ENCODE results near the gene ELP5.

Gene ELP5

GRCh38 chr17:7221278-7222092 lies 30.5 kb upstream of the ELP5 start:
- Mint-ChIP-seq H3K9me3 (no peaks in the 10 kb centered on the region), H3K27me3 (no peaks in the 10 kb centered on the region), H3K4me1 (ENCODE audit: low read depth in 2 of 2) (peaks cover 16 to 28% of the 10 kb centered on the region in 2 donors), H3K4me3 (peak overlapping the region; percentile 84 to 86), H3K36me3 (ENCODE audit: insufficient read depth) (peaks cover 7% of the 10 kb centered on the region), H3K27ac (peak overlapping the region; percentile 87 to 93)
- no peak for DNase-seq
- no peak for ATAC-seq (replicated peaks)

DNA sequence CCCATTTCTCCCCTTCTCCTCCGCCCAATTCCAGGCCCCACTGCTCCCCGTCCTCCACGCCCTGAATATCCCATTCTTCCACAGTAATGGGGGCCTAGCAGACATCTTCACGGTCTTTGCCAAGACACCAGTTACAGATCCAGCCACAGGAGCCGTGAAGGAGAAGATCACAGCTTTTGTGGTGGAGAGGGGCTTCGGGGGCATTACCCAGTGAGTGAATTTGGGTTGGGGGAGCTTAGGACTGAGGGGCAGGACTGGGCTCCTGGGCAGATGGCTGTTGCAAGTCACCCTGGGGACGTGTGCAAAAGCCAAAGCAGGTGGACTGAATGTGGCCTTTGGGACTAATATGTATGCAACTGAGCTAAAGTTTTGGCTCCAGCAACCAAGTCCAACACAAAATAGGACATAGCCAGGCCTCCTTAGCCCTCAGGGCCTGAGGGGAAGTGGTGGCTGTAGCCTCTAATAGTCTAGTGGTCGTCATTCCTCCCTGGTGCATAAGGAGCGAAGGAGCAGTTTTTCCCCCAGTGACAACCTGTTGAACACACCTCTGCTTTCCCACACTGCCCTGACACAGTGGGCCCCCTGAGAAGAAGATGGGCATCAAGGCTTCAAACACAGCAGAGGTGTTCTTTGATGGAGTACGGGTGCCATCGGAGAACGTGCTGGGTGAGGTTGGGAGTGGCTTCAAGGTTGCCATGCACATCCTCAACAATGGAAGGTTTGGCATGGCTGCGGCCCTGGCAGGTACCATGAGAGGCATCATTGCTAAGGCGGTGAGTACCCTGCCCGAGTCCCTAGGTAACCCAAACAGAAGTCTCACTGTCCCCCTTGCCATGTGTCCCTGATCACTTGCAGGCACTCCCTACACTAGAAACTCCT lies 29.7 kb upstream of the ELP5 start:
- Mint-ChIP-seq H3K9me3 (no peaks in the 10 kb centered on the region), H3K27ac (peak overlapping the region in 1 of 2 donors; percentile 93)

DNA sequence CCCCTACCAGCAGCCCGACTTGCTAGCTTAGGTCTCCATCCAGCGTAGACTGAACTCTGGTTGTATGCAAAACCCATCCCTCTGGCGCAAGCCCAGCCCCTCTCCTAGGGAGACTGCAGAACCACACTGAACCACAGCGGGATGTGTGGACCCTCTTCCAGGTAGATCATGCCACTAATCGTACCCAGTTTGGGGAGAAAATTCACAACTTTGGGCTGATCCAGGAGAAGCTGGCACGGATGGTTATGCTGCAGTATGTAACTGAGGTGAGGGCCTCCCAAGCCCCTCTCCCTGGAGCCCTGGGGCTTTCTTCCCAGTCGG lies 29.1 kb upstream of the ELP5 start:
- Mint-ChIP-seq H3K27ac (peak overlapping the region in 1 of 2 donors; percentile 15), H3K36me3 (ENCODE audit: insufficient read depth) (peaks cover 12% of the 10 kb centered on the region), H3K4me3 (no peak overlapping the region), H3K4me1 (ENCODE audit: low read depth in 2 of 2) (peaks cover 12 to 27% of the 10 kb centered on the region in 2 donors), H3K27me3 (no peaks in the 10 kb centered on the region), H3K9me3 (no peaks in the 10 kb centered on the region)
- DNase-seq (no peak), ATAC-seq (replicated peaks) (no peak)

More for the DNA sequence above, 29.7 kb upstream of the ELP5 start:
- Mint-ChIP-seq H3K36me3 (ENCODE audit: insufficient read depth) (peaks cover 8% of the 10 kb centered on the region), H3K27me3 (no peaks in the 10 kb centered on the region), H3K4me3 (no peak overlapping the region), H3K4me1 (ENCODE audit: low read depth in 2 of 2) (peaks cover 12 to 28% of the 10 kb centered on the region in 2 donors)
- ATAC-seq (replicated peaks) (no peak), DNase-seq (no peak)

DNA sequence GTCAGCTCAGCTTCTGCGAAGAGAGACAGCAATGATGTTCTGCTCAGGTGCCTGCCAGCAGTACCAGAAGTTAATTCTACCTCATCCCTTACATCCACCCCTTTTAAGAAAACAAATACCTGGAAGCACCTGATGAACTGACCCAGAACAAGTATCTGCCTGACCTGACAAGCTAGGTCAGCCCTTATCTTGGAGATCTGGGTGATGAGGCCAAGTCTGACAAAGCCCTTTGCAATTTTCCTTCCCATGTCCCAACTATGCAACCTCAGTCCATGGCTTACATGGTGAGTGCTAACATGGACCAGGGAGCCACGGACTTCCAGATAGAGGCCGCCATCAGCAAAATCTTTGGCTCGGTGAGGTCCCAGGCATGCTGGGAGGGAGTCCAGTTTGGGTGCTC lies 28.6 kb upstream of the ELP5 start:
- Mint-ChIP-seq H3K4me3 (no peak overlapping the region), H3K9me3 (no peaks in the 10 kb centered on the region), H3K27ac (peak overlapping the region in 1 of 2 donors; percentile 15), H3K36me3 (ENCODE audit: insufficient read depth) (peaks cover 17% of the 10 kb centered on the region), H3K4me1 (ENCODE audit: low read depth in 2 of 2) (peaks cover 12 to 24% of the 10 kb centered on the region in 2 donors), H3K27me3 (no peaks in the 10 kb centered on the region)
- ATAC-seq (replicated peaks) (no peak), DNase-seq (no peak)

DNA sequence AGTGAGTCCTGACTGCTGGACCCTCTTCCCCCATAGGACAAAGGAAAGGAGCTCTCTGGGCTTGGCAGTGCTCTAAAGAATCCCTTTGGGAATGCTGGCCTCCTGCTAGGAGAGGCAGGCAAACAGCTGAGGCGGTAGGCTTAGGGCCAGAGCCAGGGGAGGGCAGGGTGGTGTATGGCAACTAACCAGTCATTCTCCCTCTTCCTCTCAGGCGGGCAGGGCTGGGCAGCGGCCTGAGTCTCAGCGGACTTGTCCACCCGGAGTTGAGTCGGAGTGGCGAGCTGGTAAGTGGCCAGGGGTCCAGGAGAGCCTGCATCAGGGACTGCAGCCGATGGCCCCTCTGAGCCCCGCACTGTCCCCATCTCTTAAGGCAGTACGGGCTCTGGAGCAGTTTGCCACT lies 27.9 kb upstream of the ELP5 start:
- peaks cover 12 to 19% of the 10 kb centered on the region in 2 donors for H3K4me1 Mint-ChIP-seq (ENCODE audit: low read depth in 2 of 2)
- peak overlapping the region in 1 of 2 donors; percentile 36 for H3K27ac Mint-ChIP-seq
- no peaks in the 10 kb centered on the region for H3K27me3 Mint-ChIP-seq
- ATAC-seq (replicated peaks) (no peak), DNase-seq (no peak)
- peaks cover 20% of the 10 kb centered on the region for H3K36me3 Mint-ChIP-seq (ENCODE audit: insufficient read depth)
- H3K4me3 Mint-ChIP-seq: no peak overlapping the region
- H3K9me3 Mint-ChIP-seq: no peaks in the 10 kb centered on the region

GRCh38 chr17:7224661-7225111 lies 27.3 kb upstream of the ELP5 start:
- Mint-ChIP-seq H3K4me1 (ENCODE audit: low read depth in 2 of 2) (peaks cover 8 to 15% of the 10 kb centered on the region in 2 donors), H3K36me3 (ENCODE audit: insufficient read depth) (peaks cover 20% of the 10 kb centered on the region), H3K27ac (no peak overlapping the region), H3K4me3 (no peak overlapping the region), H3K27me3 (no peaks in the 10 kb centered on the region), H3K9me3 (no peaks in the 10 kb centered on the region)
- DNase-seq: no peak
- ATAC-seq (replicated peaks): no peak

DNA sequence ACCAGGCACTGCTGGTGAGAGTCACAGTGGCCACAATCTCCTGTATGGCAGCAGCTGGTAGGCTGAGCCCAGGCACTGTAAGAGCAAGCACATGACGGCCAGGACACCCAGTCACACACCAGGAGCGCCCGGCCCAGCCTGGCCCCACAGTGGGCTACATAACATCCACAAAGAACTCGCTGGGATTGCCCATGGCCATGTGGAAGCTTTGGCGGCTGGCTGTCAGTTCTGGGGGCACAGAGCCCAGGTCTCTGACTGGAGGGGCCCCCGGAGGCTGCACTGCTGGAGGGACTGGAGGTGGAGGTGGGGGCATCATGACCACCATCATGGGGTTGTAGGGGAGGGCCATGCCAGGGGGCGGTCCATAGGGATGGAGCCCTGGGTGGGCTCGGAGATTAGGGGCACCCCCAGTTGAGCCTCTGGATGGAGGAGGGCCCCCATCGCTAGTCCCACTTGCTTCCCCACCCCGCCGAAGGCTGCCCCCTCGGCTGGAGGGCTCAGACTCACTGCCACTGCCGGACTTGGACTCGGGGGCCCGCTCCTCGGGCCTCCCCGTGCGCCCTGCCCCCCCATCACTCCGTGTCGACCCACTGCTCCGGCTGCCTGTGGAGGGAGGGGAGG lies 26.2 kb upstream of the ELP5 start:
- Mint-ChIP-seq H3K9me3 (no peaks in the 10 kb centered on the region), H3K27me3 (no peaks in the 10 kb centered on the region), H3K36me3 (ENCODE audit: insufficient read depth) (peaks cover 20% of the 10 kb centered on the region), H3K4me1 (ENCODE audit: low read depth in 2 of 2) (peaks cover 4 to 9% of the 10 kb centered on the region in 2 donors), H3K4me3 (no peak overlapping the region), H3K27ac (no peak overlapping the region)
- ATAC-seq (replicated peaks) (no peak), DNase-seq (no peak)

- Mint-ChIP-seq H3K4me3 (no peak overlapping the region), H3K27me3 (no peaks in the 10 kb centered on the region), H3K9me3 (no peaks in the 10 kb centered on the region), H3K4me1 (ENCODE audit: low read depth in 2 of 2) (peaks cover 6 to 11% of the 10 kb centered on the region in 2 donors), H3K36me3 (ENCODE audit: insufficient read depth) (peaks cover 17% of the 10 kb centered on the region), H3K27ac (no peak overlapping the region)
- DNase-seq (no peak), ATAC-seq (replicated peaks) (no peak)
Observed at GRCh38 chr17:7226721-7227710, 25.0 kb upstream of the ELP5 start.

- H3K27me3 Mint-ChIP-seq: no peaks in the 10 kb centered on the region
- no peak overlapping the region for H3K4me3 Mint-ChIP-seq
- H3K27ac Mint-ChIP-seq: no peak overlapping the region
- DNase-seq: no peak
- no peak for ATAC-seq (replicated peaks)
- H3K9me3 Mint-ChIP-seq: no peaks in the 10 kb centered on the region
- H3K36me3 Mint-ChIP-seq (ENCODE audit: insufficient read depth): peaks cover 21% of the 10 kb centered on the region
- peaks cover 22 to 25% of the 10 kb centered on the region in 2 donors for H3K4me1 Mint-ChIP-seq (ENCODE audit: low read depth in 2 of 2)
Observed at GRCh38 chr17:7228920-7229319, 23.1 kb upstream of the ELP5 start.

DNA sequence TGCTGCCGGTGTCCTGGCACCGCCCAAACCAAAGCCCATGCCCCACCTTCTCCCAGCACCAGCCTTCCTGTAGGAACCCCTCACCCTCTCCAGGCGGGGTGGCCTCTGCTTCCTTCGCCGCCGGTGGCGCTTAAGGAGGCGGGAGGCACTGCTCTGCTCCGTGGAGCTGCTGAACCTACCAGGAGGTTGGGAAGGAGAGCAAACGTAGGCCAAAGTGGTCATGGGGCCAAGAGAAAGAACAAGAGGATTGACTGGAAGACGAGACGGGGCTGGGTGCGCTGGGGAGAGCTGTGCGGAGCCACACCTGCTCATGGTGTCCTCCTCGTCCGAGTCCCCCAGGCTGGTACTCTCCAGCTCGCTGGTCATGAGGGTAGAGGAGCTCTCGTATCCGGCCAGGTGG lies 22.5 kb upstream of the ELP5 start:
- no peaks in the 10 kb centered on the region for H3K27me3 Mint-ChIP-seq
- H3K27ac Mint-ChIP-seq: peak overlapping the region in 1 of 2 donors; percentile 38
- ATAC-seq (replicated peaks): no peak
- no peak overlapping the region for H3K4me3 Mint-ChIP-seq
- H3K4me1 Mint-ChIP-seq (ENCODE audit: low read depth in 2 of 2): peaks cover 25 to 29% of the 10 kb centered on the region in 2 donors
- no peaks in the 10 kb centered on the region for H3K9me3 Mint-ChIP-seq
- DNase-seq: no peak
- H3K36me3 Mint-ChIP-seq (ENCODE audit: insufficient read depth): peaks cover 27% of the 10 kb centered on the region

DNA sequence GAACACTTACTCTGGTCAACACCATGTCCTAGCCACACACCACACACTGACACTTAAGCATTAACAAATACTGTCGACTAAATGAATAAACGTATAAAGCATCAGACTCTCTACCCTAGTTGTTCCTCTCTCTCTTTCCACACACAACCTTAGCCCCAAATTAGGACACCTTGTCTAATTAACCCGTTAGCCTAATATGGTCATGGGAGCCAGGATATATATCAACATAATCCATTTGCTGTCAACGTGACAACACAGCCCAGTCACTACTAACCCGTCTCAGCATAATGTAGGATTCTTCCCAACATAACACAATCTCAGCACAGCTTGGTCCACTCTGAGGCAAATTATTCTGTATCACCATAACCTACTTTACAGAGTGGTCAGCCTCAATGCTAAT lies 19.9 kb upstream of the ELP5 start:
- no peaks in the 10 kb centered on the region for H3K9me3 Mint-ChIP-seq
- H3K27ac Mint-ChIP-seq: no peak overlapping the region
- no peaks in the 10 kb centered on the region for H3K27me3 Mint-ChIP-seq
- peaks cover 39 to 51% of the 10 kb centered on the region in 2 donors for H3K4me1 Mint-ChIP-seq (ENCODE audit: low read depth in 2 of 2)
- DNase-seq (no peak), ATAC-seq (replicated peaks) (no peak)
- peak overlapping the region in 1 of 2 donors; percentile 91 for H3K4me3 Mint-ChIP-seq
- H3K36me3 Mint-ChIP-seq (ENCODE audit: insufficient read depth): peaks cover 49% of the 10 kb centered on the region

DNA sequence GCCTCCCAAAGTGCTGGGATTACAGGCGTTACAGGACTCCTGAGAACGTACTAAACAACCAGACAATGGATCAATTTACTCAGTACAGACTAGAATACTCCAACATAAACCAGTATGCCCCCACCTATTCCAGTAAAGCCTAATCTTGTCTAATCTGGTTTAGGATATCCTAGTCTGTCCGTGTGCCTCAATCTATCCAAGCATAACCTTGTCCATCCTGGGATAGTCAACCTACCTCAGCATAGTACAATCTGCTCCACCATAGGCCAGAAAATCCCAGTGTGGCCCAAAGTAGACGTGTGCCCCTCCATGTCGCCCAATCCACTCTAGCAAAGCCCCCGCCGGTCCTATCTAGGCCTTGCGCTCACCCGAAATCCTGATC lies 18.3 kb upstream of the ELP5 start:
- no peaks in the 10 kb centered on the region for H3K9me3 Mint-ChIP-seq
- H3K36me3 Mint-ChIP-seq (ENCODE audit: insufficient read depth): peaks cover 49% of the 10 kb centered on the region
- peak overlapping the region; percentile 91 to 92 for H3K4me3 Mint-ChIP-seq
- H3K27me3 Mint-ChIP-seq: no peaks in the 10 kb centered on the region
- peaks cover 44 to 55% of the 10 kb centered on the region in 2 donors for H3K4me1 Mint-ChIP-seq (ENCODE audit: low read depth in 2 of 2)
- H3K27ac Mint-ChIP-seq: peak overlapping the region; percentile 80 to 93
- DNase-seq (no peak), ATAC-seq (replicated peaks) (no peak)

Measured in effector memory CD8-positive, alpha-beta T cell (primary cell).